Measurements from ENCODE around the gene CAGE1.
"Not testable (repeated sequence)": the region's sequence is repeated elsewhere in the genome, so short reads cannot be mapped to it uniquely, and the experiment has no call there.

The CAGE1 gene

DNA sequence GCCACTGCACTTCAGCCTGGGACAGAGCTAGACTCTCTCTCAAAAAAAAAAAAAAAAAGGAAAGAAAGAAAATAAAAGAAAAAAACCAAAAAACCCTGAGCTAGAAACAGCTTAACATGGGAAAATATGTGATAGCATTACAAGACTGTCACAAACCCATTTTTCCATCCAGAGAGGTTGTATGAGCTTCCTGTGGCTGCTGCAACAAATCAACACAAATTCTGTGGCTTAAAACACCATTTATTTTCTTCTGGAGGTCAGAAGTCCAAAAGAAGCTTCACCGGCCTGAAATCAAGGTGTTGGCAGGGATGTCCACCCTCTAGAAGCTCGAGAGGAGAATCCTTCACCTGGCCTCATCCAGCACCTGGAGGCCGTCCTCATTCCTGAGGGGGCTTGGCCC, 54.9 kb downstream of the CAGE1 start:
- DNase-seq, result no peak

- no peak for DNase-seq
These were observed 57.3 kb downstream of the CAGE1 start for GRCh38 chr6:7332090-7332745.

- no peak for DNase-seq
These were observed 58.1 kb downstream of the CAGE1 start for GRCh38 chr6:7331452-7331851.

DNA sequence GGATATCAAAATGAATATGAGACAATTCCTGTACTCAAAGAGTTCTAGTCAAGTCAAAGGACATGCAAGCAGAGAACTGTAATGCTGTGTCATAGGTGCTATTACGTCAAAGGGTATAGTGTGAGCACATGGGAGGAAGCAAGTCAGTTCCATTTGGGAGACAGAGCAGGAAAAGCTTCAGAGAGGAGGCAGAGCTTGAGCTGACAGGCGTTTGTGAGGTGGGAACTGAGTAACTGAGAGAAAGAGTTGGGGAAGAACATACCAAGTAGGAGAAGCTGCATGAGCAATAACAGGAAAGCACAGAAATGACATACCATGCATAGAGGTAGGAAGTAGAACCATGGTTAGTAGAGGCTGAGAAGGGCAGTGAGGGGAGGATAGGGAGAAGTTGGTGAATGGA, 61.3 kb downstream of the CAGE1 start:
- no peak for DNase-seq

- DNase-seq, result no peak
These were observed 63.8 kb downstream of the CAGE1 start for GRCh38 chr6:7325750-7326149.

DNA sequence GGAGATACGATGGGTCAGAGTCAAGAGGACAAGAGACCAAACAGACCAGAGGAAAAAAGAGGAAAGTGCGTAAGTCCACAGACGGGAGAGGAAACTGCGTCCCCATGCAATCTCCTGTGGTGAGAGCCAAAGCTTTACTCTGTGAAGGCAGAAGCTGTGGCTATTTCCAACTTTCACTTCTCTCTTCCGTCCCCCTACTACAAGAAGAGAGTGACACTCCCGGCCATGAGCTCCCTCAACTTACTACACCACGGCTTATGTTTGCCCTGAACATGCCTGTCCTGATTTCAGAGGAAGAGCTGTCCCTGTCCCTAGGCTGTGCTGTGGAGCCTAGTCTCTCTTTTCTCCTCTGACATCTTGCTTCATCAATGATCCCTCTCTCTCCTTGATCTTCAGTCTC, 65.0 kb downstream of the CAGE1 start:
- DNase-seq, result no peak

GRCh38 chr6:7323074-7323473, 66.5 kb downstream of the CAGE1 start:
- DNase-seq, result no peak

GRCh38 chr6:7321866-7322265, 67.7 kb downstream of the CAGE1 start:
- DNase-seq, result not testable (repeated sequence)

- DNase-seq, result not testable (repeated sequence)
These were observed 70.1 kb downstream of the CAGE1 start for GRCh38 chr6:7319406-7319805.

GRCh38 chr6:7317538-7317937, 72.0 kb downstream of the CAGE1 start:
- no peak for DNase-seq

DNA sequence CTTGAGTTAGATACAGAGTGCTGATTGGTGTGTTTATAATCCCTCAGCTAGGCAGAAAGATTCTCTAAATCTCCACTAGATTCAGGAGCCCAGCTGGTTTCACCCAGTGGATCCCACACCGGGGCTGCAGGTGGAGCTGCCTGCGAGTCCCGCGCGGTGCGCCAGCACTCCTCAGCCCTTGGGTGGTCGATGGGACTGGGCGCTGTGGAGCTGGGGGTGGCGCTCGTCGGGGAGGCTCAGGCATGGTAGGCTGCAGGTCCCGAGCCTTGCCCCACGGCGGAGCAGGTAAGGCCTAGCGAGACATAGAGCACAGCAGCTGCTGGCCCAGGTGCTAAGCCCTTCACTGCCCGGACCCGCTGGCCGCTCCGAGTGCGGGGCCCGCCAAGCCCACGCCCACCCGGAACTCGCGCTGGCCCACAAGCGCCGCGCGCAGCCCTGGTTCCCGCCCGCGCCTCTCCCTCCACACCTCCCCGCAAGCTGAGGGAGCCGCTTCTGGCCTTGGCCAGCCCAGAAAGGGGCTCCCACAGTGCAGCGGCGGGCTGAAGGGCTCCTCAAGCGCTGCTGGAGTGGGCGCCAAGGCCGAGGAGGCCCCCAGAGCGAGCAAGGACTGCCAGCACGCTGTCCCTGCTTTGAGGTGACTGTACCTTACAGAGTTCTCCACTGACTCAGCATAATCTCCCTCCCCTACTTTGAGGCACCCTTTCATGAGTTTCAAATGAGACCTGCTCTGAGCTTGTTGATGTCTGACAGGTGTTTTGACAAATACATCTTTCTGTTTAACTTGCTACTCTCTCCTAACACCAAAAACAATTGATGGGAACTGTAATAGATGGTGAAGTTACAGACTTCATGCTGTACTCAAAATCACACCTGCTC, 72.6 kb downstream of the CAGE1 start:
- DNase-seq, result no peak

GRCh38 chr6:7315948-7316365, 73.6 kb downstream of the CAGE1 start:
- DNase-seq, result no peak

DNA sequence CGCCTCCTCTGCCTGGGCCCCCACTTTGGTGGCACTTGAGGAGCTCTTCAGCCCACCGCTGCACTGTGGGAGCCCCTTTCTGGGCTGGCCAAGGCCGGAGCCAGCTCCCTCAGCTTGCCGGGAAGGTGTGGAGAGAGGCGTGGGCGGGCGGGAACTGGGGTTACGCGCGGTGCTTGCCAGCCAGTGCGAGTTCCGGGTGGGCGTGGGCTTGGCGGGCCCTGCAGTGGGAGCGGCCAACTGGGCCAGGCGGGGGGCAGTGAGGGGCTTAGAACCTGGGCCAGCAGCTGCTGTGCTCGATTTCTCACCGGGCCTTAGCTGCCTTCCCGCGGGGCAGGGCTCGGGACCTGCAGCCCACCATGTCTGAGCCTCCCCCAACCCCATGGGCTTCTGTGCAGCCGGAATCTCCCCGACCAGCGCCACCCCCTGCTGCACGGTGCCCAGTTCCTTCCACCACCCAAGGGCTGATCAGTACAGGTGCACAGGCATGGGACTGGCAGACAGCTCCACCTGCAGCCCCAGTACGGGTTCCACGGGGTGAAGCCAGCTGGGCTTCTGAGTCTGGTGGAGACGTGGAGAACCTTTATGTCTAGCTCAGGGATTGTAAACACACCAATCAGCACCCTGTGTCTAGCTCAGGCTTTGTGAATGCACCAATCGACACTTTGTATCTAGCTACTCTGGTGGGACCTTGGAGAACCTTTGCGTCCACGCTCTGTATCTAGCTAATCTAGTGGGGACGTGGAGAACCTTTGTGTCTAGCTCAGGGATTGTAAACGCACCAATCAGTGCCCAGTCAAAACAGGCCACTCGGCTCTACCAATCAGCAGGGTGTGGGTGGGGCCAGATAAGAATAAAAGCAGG, 74.2 kb downstream of the CAGE1 start:
- DNase-seq, result not testable (repeated sequence)

- DNase-seq, result no peak
These were observed 75.1 kb downstream of the CAGE1 start for GRCh38 chr6:7314414-7314813.

GRCh38 chr6:7313505-7314165, 75.9 kb downstream of the CAGE1 start:
- no peak for DNase-seq

DNA sequence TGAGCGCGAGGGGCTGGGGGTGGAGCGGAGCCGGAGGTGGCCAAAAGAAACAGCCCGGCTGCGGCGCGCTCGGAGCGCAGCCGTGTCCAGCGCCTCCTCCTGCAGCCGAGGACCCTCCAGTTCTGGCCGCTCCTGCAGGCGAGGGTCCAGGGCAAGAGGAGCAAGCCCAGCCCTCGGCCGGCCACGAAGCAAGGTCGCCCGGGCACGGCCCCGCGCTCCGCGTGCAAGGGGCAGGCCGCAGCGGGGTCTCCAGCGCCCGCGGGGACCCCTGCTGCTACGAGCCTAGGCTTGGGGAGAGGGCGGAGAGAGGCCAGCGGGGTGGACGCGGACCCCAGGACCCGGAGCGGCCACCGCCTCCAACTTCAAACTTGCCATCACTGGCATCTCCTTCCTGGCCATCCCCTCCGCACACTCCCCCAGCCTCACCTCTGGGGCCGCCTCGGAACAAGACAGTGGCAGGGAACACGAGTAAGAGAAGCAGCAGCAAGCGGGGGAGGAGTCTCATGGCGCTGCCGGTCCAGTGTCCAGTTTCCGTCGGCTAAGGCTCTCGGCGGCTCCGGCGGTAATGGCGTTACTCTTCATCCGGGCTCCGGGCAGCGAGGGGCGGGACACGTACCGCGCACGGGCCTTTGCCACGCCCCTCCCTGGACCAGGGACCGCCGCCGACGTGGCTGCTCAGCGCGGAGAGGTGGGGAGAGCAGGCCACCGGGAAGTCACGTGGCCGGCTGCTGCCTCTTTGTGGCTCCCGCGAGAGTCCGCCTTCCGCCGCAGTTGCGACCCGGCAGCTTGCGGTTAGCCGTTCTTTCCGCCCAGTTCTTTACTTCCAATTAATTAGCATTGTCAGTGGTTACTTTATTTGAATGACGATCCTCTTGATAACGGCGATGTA, 76.7 kb downstream of the CAGE1 start, which contains the start of gene SSR1:
Gene SSR1, minus strand, starts transcription at position 584 of the 889 bp plus-strand sequence. Its CDS starts 79 bp downstream, at position 505.
- peak; percentile 95 for DNase-seq

DNA sequence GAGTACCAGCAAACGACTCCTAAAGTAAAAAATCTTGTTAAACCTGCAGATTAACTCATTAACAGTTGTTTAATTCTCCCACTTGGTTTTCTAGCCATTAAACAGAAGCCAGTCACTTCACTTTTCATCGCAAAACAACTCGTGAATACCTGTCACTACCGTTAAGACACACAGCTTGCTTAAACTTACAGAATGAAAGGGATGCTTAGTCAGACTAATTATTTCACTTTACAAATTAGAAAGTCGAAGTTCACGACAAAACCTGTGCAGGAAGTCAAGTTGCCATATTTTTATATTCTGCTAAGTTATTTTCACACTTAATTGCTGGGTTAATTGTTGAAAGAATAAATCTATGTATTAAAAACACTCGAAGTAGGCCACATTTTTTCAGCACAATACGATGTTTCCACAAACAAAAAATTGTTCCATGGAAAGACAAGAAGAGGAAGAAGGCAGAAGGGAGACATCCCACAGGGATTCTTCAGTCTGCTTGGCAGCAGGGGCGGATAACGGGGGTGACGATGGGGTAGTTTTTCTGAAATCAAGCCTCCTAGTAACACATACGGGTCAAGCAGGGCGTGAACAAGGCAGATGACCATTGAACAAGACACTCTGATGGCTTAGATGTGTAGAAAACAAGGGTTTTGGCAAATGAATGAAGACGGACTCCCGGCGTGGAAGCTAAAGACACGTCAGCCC, 77.5 kb downstream of the CAGE1 start:
- no peak for DNase-seq

DNA sequence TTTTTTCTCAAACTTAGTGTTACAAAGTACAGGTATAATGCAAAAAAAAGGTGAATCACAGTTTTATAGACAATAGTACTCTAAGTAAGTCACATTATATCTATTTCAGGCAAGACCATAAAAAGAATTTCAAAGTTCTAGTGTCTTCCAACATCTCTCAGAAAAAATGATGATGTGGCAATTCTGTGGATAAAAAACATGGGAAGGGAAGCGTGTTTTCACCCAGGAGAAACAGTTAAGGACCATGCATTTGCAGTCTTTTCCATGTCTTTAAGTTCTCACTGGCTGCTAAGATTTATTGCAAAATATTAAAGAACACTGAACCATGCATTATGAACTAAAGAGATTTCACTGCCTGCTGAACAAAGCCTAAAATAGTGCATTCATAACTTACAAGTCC, 78.4 kb downstream of the CAGE1 start:
- DNase-seq, result no peak

- no peak for DNase-seq
These were observed 80.5 kb downstream of the CAGE1 start for GRCh38 chr6:7309050-7309449.

DNA sequence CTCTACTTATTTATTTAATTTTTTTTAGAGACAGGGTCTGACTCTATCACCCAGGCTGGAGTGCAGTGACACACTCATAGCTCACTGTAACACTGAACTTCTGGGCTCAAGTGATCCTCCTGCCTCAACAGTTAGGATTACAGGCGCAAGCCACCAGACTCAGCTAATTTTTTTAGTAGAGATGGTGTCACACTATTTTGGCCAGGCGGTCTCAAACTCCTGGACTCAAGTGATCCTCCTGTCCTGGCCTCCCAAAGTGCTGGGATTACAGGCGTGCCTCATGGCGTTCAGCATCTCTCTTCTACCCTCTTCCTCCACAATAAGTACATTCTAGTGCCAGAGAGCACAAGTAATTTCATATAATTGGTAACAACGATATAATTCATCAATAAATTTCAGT, 82.0 kb downstream of the CAGE1 start:
- no peak for DNase-seq

DNA sequence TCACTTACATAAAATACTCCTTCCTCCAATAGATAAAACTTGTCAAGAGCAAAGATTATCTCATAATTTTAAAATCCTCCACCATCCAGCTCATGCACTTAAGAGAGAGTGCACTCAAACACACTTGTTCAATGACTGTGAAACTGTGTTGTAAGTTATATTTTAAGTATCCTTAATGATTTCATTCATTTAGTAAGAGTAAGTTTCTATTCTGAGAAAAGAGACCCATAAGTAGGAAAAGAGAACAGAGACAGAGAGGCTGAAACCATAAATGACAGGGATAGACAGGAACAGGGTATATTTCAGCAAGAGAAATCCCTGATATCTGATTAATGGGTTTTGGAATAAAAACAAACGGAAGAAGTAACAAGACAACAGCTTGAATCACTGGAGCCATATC, 84.7 kb downstream of the CAGE1 start:
- DNase-seq, result no peak
